HepG2 (cell line): ENCODE results near the gene STXBP2. TPM values are rescaled to one million over a fixed set of nuclear protein-coding genes. Genes with fewer than 3 reads are reported as not detected.

ENCODE experiments used
- AKNA ChIP-seq: sonication (generic); formaldehyde crosslinking; IDR thresholded peaks from 2 replicates; pipeline ENCODE4 v1.4.0; 2020; ENCODE audit warnings: missing genetic modification reagents, borderline replicate concordance
- ELF1 ChIP-seq: sonication (generic); formaldehyde crosslinking; IDR thresholded peaks from 2 replicates; pipeline ENCODE4 v1.4.0; 2020; ENCODE audit warnings: missing genetic modification reagents
- FIP1L1 ChIP-seq: fragments of 200-400 bp; formaldehyde crosslinking; IDR thresholded peaks from 2 replicates; pipeline ENCODE4 v1.6.1; 2018; ENCODE audit warnings: low read depth, mild to moderate bottlenecking, low read length, moderate library complexity, borderline replicate concordance; ENCODE audit not compliant: insufficient read depth
- HCFC1 ChIP-seq: fragments of 150-350 bp; IDR thresholded peaks from 2 replicates; pipeline ENCODE4 v1.6.1; 2014; ENCODE audit warnings: low read depth, low read length
- JARID2 ChIP-seq: sonication (generic); formaldehyde crosslinking; IDR thresholded peaks from 2 replicates; pipeline ENCODE4 v1.8.1; 2023; ENCODE audit warnings: missing genetic modification reagents, inconsistent platforms; ENCODE audit not compliant: insufficient replicate concordance
- MBNL3 ChIP-seq: fragments of 250-450 bp; sonication (Bioruptor Pico); conservative IDR thresholded peaks from 2 replicates; pipeline ENCODE4 v1.8.0; 2022; ENCODE audit warnings: mild to moderate bottlenecking, inconsistent platforms
- MLLT10 ChIP-seq: sonication (generic); formaldehyde crosslinking; IDR thresholded peaks from 2 replicates; pipeline ENCODE4 v1.4.0; 2020; ENCODE audit warnings: missing genetic modification reagents
- MTF2 ChIP-seq: sonication (generic); formaldehyde crosslinking; IDR thresholded peaks from 2 replicates; pipeline ENCODE4 v1.5.0; 2020; ENCODE audit warnings: missing genetic modification reagents, borderline replicate concordance
- MYPOP ChIP-seq: sonication (generic); formaldehyde crosslinking; IDR thresholded peaks from 2 replicates; pipeline ENCODE4 v1.8.1; 2023; ENCODE audit warnings: mild to moderate bottlenecking, moderate library complexity, missing genetic modification reagents
- NFE2L2 ChIP-seq: fragments of 150-350 bp; IDR thresholded peaks from 2 replicates; pipeline ENCODE4 v1.6.1; 2014; ENCODE audit warnings: low read length
- NFKB2 ChIP-seq: sonication (generic); formaldehyde crosslinking; IDR thresholded peaks from 2 replicates; pipeline ENCODE4 v1.4.0; 2020; ENCODE audit warnings: missing genetic modification reagents, borderline replicate concordance
- PITX1 ChIP-seq: sonication (generic); formaldehyde crosslinking; IDR thresholded peaks from 2 replicates; pipeline ENCODE4 v1.5.1; 2020; ENCODE audit warnings: mild to moderate bottlenecking, missing genetic modification reagents
- RORA ChIP-seq: sonication (generic); formaldehyde crosslinking; IDR thresholded peaks from 2 replicates; pipeline ENCODE4 v1.5.0; 2020; ENCODE audit warnings: mild to moderate bottlenecking, missing genetic modification reagents, moderate library complexity
- THAP11 ChIP-seq: IDR thresholded peaks from 2 replicates; pipeline ENCODE4 v1.6.1; 2016; ENCODE audit warnings: missing biosample characterization, missing genetic modification reagents
- YY1 ChIP-seq: IDR thresholded peaks from 2 replicates; pipeline ENCODE4 v1.6.1; 2011; ENCODE audit warnings: low read length, low read depth, moderate library complexity, mild to moderate bottlenecking; ENCODE audit not compliant: insufficient read depth, insufficient replicate concordance
- ZFY ChIP-seq: sonication (generic); formaldehyde crosslinking; IDR thresholded peaks from 2 replicates; pipeline ENCODE4 v1.4.0; 2020; ENCODE audit warnings: missing genetic modification reagents
- ZNF10 ChIP-seq: sonication (generic); formaldehyde crosslinking; IDR thresholded peaks from 2 replicates; pipeline ENCODE4 v1.4.0; 2020; ENCODE audit warnings: mild to moderate bottlenecking, low read depth, missing genetic modification reagents, borderline replicate concordance
- ZNF143 ChIP-seq: sonication (generic); formaldehyde crosslinking; IDR thresholded peaks from 2 replicates; pipeline ENCODE4 v1.4.0; 2020; ENCODE audit warnings: missing genetic modification reagents
- ZNF33A ChIP-seq: sonication (generic); formaldehyde crosslinking; IDR thresholded peaks from 2 replicates; pipeline ENCODE4 v1.5.1; 2020; ENCODE audit warnings: missing genetic modification reagents, mild to moderate bottlenecking, moderate library complexity, borderline replicate concordance
- ZNF678 ChIP-seq: sonication (generic); formaldehyde crosslinking; IDR thresholded peaks from 2 replicates; pipeline ENCODE4 v1.4.0; 2020; ENCODE audit warnings: mild to moderate bottlenecking, missing genetic modification reagents
- polyA plus RNA-seq, 8 experiments: library from polyadenylated mRNA; depleted of rRNA in 3 of 8; stranded (reverse) in 7 of 8; unstranded in 1 of 8; fragments of >200 nt; fragmentation: Illumina TruSeq in 4 of 8; extraction: Trizol in 4 of 8; gene quantifications; 2 replicates each; pipeline versions ENCODE4 v1.2.1 to v1.2.3, GENCODE V29; 2011 to 2016; ENCODE audit warnings: low read depth in 4 of 8, missing spikeins in 1 of 8, mixed read lengths in 1 of 8; ENCODE audit not compliant: insufficient read depth in 1 of 8
- total RNA-seq, 5 experiments: library from RNA; depleted of rRNA; stranded (reverse); fragments of >200 nt; fragmentation: Illumina TruSeq; extraction: Trizol; gene quantifications; 2 replicates each; pipeline ENCODE4 v1.2.3, GENCODE V29; 2016; ENCODE audit warnings: low read depth in 1 of 5
- TF ChIP-seq, protein P1 (sequence below): IDR thresholded peaks from 2 replicates; pipeline ENCODE4 v1.6.1; 2018; ENCODE audit warnings: missing genetic modification reagents, mild to moderate bottlenecking, missing compliant biosample characterization
- TF ChIP-seq, protein P2 (sequence below): IDR thresholded peaks from 2 replicates; pipeline ENCODE4 v1.6.1; 2012; ENCODE audit warnings: low read depth, low read length, improper control_type of control experiment

Gene STXBP2
- total and polyA plus RNA-seq, 2 of the 13 experiments (the other 11 are each of a cell fraction or from before 2014, with no cell fraction given): 22.8 to 40.1 TPM

GRCh38 chr19:7652061-7652641, 15.2 kb downstream of the STXBP2 start (continued):
- TF ChIP-seq AKNA (CRISPR knock-in tag): no peak
- TF ChIP-seq ZNF678 (CRISPR knock-in tag): no peak
- TF ChIP-seq YY1: peak; percentile 26
- no peak for TF ChIP-seq NFKB2 (CRISPR knock-in tag)
- TF ChIP-seq, protein P1, sequence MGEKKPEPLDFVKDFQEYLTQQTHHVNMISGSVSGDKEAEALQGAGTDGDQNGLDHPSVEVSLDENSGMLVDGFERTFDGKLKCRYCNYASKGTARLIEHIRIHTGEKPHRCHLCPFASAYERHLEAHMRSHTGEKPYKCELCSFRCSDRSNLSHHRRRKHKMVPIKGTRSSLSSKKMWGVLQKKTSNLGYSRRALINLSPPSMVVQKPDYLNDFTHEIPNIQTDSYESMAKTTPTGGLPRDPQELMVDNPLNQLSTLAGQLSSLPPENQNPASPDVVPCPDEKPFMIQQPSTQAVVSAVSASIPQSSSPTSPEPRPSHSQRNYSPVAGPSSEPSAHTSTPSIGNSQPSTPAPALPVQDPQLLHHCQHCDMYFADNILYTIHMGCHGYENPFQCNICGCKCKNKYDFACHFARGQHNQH (CRISPR knock-in tag): peak; percentile 81
- TF ChIP-seq JARID2 (CRISPR knock-in tag): peak; percentile 28
- TF ChIP-seq, protein P2, sequence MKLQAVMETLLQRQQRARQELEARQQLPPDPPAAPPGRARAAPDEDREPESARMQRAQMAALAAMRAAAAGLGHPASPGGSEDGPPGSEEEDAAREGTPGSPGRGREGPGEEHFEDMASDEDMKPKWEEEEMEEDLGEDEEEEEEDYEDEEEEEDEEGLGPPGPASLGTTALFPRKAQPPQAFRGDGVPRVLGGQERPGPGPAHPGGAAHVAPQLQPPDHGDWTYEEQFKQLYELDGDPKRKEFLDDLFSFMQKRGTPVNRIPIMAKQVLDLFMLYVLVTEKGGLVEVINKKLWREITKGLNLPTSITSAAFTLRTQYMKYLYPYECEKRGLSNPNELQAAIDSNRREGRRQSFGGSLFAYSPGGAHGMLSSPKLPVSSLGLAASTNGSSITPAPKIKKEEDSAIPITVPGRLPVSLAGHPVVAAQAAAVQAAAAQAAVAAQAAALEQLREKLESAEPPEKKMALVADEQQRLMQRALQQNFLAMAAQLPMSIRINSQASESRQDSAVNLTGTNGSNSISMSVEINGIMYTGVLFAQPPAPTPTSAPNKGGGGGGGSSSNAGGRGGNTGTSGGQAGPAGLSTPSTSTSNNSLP: peak; percentile 63; the same call in 1 of the 2 replicates
- TF ChIP-seq FIP1L1: no peak
- TF ChIP-seq MYPOP (CRISPR knock-in tag): peak; percentile 87
- peak; percentile 79 for TF ChIP-seq PITX1
- no peak for TF ChIP-seq ZFY
- TF ChIP-seq ZNF33A (CRISPR knock-in tag): peak; percentile 83; the same call in 1 of the 2 replicates
- peak; percentile 79 for TF ChIP-seq ELF1 (CRISPR knock-in tag)
- TF ChIP-seq MTF2: peak; percentile 77; the same call in 1 of the 2 replicates
- 0 out of 2 replicates have a peak, but pooled peaks have one; percentile 75 for TF ChIP-seq RORA
- TF ChIP-seq NFE2L2: no peak
- no peak for TF ChIP-seq MBNL3 (CRISPR knock-in tag)
- no peak for TF ChIP-seq ZNF143 (CRISPR knock-in tag)
- TF ChIP-seq ZNF10: no peak
- no peak for TF ChIP-seq HCFC1
- peak; percentile 84 for TF ChIP-seq THAP11 (CRISPR knock-in tag)
- no peak for TF ChIP-seq MLLT10
